Ishikawa (cell line): ENCODE data around the gene DPP8.

Experiments used
- CEBPB ChIP-seq: IDR thresholded peaks from 2 replicates; pipeline ENCODE4 v1.6.1; 2012
- CREB1 ChIP-seq: IDR thresholded peaks from 2 replicates; pipeline ENCODE4 v1.6.1; 2012; ENCODE audit warnings: low read depth
- EGR1 ChIP-seq: IDR thresholded peaks from 2 replicates; pipeline ENCODE4 v1.6.1; 2012
- EP300 ChIP-seq: IDR thresholded peaks from 2 replicates; pipeline ENCODE4 v1.6.1; 2012; ENCODE audit warnings: borderline replicate concordance
- FOXM1 ChIP-seq: IDR thresholded peaks from 2 replicates; pipeline ENCODE4 v1.6.1; 2012; ENCODE audit warnings: low read depth, borderline replicate concordance
- NFIC ChIP-seq: IDR thresholded peaks from 2 replicates; pipeline ENCODE4 v1.6.1; 2012
- RAD21 ChIP-seq: IDR thresholded peaks from 2 replicates; pipeline ENCODE4 v1.6.1; 2012; ENCODE audit warnings: low read depth
- TAF1 ChIP-seq: IDR thresholded peaks from 2 replicates; pipeline ENCODE4 v1.6.1; 2012; ENCODE audit warnings: low read depth, mild to moderate bottlenecking
- TCF12 ChIP-seq: IDR thresholded peaks from 2 replicates; pipeline ENCODE4 v1.6.1; 2012; ENCODE audit warnings: low read depth
- TEAD4 ChIP-seq: IDR thresholded peaks from 2 replicates; pipeline ENCODE4 v1.6.1; 2012
- YY1 ChIP-seq: IDR thresholded peaks from 2 replicates; pipeline ENCODE4 v1.6.1; 2012; ENCODE audit warnings: low read depth
- ZBTB7A ChIP-seq: IDR thresholded peaks from 2 replicates; pipeline ENCODE4 v1.6.1; 2012; ENCODE audit warnings: low read depth
- TF ChIP-seq, protein P1 (sequence below): IDR thresholded peaks from 2 replicates; pipeline ENCODE4 v1.6.1; 2012
- TF ChIP-seq, protein P2 (sequence below): IDR thresholded peaks from 2 replicates; pipeline ENCODE4 v1.6.1; 2012
- TF ChIP-seq, protein P3 (sequence below): IDR thresholded peaks from 2 replicates; pipeline ENCODE4 v1.6.1; 2012; ENCODE audit warnings: low read depth, mild to moderate bottlenecking

The DPP8 gene

DNA sequence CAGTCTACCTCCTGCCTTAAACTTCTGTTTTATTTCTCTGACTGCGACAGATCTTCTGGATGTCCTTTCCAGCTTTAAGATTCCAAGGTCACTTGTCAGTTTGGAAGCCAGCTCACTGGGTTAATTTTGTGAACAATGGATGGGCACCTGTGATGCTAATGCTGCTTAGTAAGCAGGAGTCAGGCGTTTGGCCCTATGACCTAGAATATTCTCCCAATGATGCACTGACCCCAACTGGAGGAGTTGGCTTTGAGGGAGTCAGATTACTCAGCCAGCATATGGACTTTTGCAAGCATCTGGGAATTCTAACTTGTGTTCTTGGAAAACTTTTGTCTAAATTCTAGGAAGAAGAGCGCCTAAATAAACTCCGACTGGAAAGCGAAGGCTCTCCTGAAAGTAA is 40.8 kb upstream of the DPP8 start:
- TF ChIP-seq CEBPB (no peak), TAF1 (no peak), ZBTB7A (no peak), RAD21 (no peak), TEAD4 (no peak), NFIC (no peak), TCF12 (no peak), CREB1 (no peak), FOXM1 (no peak), EGR1 (no peak), EP300 (no peak), YY1 (no peak)
- TF ChIP-seq, protein P1, sequence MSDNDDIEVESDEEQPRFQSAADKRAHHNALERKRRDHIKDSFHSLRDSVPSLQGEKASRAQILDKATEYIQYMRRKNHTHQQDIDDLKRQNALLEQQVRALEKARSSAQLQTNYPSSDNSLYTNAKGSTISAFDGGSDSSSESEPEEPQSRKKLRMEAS: no peak
- TF ChIP-seq, protein P2, sequence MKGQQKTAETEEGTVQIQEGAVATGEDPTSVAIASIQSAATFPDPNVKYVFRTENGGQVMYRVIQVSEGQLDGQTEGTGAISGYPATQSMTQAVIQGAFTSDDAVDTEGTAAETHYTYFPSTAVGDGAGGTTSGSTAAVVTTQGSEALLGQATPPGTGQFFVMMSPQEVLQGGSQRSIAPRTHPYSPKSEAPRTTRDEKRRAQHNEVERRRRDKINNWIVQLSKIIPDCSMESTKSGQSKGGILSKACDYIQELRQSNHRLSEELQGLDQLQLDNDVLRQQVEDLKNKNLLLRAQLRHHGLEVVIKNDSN: no peak
- TF ChIP-seq, protein P3, sequence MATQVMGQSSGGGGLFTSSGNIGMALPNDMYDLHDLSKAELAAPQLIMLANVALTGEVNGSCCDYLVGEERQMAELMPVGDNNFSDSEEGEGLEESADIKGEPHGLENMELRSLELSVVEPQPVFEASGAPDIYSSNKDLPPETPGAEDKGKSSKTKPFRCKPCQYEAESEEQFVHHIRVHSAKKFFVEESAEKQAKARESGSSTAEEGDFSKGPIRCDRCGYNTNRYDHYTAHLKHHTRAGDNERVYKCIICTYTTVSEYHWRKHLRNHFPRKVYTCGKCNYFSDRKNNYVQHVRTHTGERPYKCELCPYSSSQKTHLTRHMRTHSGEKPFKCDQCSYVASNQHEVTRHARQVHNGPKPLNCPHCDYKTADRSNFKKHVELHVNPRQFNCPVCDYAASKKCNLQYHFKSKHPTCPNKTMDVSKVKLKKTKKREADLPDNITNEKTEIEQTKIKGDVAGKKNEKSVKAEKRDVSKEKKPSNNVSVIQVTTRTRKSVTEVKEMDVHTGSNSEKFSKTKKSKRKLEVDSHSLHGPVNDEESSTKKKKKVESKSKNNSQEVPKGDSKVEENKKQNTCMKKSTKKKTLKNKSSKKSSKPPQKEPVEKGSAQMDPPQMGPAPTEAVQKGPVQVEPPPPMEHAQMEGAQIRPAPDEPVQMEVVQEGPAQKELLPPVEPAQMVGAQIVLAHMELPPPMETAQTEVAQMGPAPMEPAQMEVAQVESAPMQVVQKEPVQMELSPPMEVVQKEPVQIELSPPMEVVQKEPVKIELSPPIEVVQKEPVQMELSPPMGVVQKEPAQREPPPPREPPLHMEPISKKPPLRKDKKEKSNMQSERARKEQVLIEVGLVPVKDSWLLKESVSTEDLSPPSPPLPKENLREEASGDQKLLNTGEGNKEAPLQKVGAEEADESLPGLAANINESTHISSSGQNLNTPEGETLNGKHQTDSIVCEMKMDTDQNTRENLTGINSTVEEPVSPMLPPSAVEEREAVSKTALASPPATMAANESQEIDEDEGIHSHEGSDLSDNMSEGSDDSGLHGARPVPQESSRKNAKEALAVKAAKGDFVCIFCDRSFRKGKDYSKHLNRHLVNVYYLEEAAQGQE: no peak

DNA sequence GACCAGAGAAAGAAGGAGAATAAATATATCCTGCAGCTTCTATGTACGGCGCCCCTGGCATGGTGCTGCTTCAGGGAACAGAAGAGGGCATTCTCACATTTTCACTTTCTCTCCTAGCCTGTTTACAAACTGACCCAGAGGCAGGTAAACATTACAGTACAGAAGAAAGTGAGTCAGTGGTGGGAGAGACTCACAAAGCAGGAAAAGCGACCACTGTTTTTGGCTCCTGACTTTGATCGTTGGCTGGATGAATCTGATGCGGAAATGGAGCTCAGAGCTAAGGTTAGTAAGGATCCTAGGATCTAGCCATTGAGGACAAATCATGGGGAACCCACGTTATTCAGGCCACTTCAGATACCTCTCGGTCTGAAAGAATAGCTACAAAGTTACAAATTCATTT is 39.1 kb upstream of the DPP8 start:
- no peak for TF ChIP-seq RAD21
- TF ChIP-seq CREB1: no peak
- no peak for TF ChIP-seq TEAD4
- TF ChIP-seq NFIC: no peak
- TF ChIP-seq EGR1: no peak
- TF ChIP-seq YY1: no peak
- no peak for TF ChIP-seq FOXM1
- no peak for TF ChIP-seq TAF1
- TF ChIP-seq, protein P3: no peak
- no peak for TF ChIP-seq CEBPB
- TF ChIP-seq ZBTB7A: no peak

DNA sequence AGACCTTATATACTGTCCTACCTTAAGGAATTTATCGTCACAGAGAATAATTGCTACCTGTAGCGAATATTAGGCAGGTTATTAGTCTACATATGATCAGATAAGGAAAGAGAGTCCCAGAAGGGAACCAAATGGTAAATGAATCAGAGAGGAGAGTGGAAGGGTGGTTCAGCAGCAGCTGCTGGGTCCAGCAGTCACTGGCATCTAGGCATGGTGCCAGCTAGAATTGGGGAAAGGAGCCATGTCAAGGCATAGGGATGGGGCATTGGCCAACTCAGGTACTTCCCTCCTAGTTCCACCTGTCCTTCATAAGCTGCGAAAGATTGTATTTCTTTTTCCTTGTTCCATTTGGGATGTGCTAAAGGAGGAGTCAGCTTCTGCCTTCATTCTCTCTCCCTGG is 36.2 kb upstream of the DPP8 start:
- no peak for TF ChIP-seq TEAD4
- no peak for TF ChIP-seq NFIC
- TF ChIP-seq FOXM1: no peak
- no peak for TF ChIP-seq YY1
- TF ChIP-seq TAF1: no peak
- TF ChIP-seq ZBTB7A: no peak
- TF ChIP-seq TCF12: no peak
- TF ChIP-seq CEBPB: no peak
- TF ChIP-seq CREB1: no peak
- TF ChIP-seq, protein P2: no peak
- TF ChIP-seq, protein P1: no peak
- no peak for TF ChIP-seq EP300
- TF ChIP-seq EGR1: no peak
- TF ChIP-seq, protein P3: no peak
- TF ChIP-seq RAD21: no peak

DNA sequence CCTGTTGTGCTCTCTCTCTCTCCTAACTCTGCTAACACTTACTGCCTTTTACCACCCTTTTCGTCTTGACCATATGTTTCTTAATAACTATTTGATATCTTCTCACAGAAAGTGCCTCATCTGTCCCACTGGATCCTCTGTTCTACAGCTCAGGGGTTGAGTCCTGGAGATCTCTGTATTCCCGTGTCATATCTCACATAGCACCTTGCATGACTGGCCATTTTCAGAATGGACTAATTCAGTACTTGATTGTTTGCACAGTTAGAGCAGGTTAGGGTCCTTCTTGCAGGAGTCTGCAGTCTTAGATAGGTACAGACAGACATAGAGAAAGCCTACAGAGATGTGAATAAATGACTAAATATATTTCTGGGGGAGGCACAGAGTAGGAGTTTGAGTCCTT is 33.7 kb upstream of the DPP8 start:
- TF ChIP-seq CREB1: no peak
- no peak for TF ChIP-seq EGR1
- no peak for TF ChIP-seq FOXM1
- TF ChIP-seq TAF1: no peak
- no peak for TF ChIP-seq TEAD4
- TF ChIP-seq, protein P3: no peak
- no peak for TF ChIP-seq RAD21
- no peak for TF ChIP-seq NFIC
